ENCODE data around the gene ST6GALNAC1. TPM values are rescaled to one million over a fixed set of nuclear protein-coding genes. Genes with fewer than 3 reads are reported as not detected.

ST6GALNAC1 gene
- total and polyA plus RNA-seq, 2 donors (not counting 3 experiments of a cell fraction or from before 2014, with no cell fraction given), result 0.19 to 0.55 TPM

- intact Hi-C loops (cut with micrococcal nuclease), result no loop called here
- FAIRE-seq, result no peak
- H3K4me1 ChIP-seq (ENCODE audit: control insufficient read depth, extremely low read depth, insufficient read depth, low read length), result peaks cover 10% of the 10 kb centered on the region
- no peak overlapping the region for H3K4me3 ChIP-seq (replicated peaks in 1 of 3; ENCODE audit: insufficient read depth in 1 of 3, low read depth in 1 of 3, low read length in 3 of 3)
- H3K9me1 ChIP-seq (replicated peaks; ENCODE audit: control insufficient read depth, extremely low read depth, insufficient read depth, low read length), result no peaks in the 10 kb centered on the region
- H3K36me3 ChIP-seq (ENCODE audit: control insufficient read depth in 2 of 2, extremely low read depth in 1 of 2, insufficient read depth in 2 of 2, low read length in 2 of 2), result peaks cover 0 to 7% of the 10 kb centered on the region in 2 experiments
- POLR2A ChIA-PET, result no interaction called here
- BruUV-seq (replicated peaks), result no TSS peak
- no peak for DNase-seq (ENCODE audit: low read depth, low spot score)
- CTCF ChIA-PET, result interaction anchor here (0.9 kb wide), 2 partner anchors 27 kb away, joined by 3 to 4 read pairs; no protein-coding TSS in a partner anchor
- H3K27me3 ChIP-seq (ENCODE audit: control insufficient read depth in 2 of 2, insufficient read depth in 2 of 2, low read length in 2 of 2), result no peaks in the 10 kb centered on the region
- H3K79me2 ChIP-seq (ENCODE audit: control insufficient read depth, insufficient read depth, low read length), result no peaks in the 10 kb centered on the region
- no peak overlapping the region for H2AFZ ChIP-seq (ENCODE audit: low read depth, low read length)
- no peak for TF ChIP-seq GATA2 (IDR thresholded peaks at IDR 0.05; ENCODE audit: insufficient read depth, insufficient read length, low read depth, low read length)
- TF ChIP-seq JUN (IDR thresholded peaks at IDR 0.05; ENCODE audit: borderline replicate concordance, insufficient read depth, insufficient read length, low read depth), result no peak
- no peak for TF ChIP-seq POLR2AphosphoS5 (IDR thresholded peaks at IDR 0.05; ENCODE audit: insufficient read depth, low read depth, low read length)
- no peak for TF ChIP-seq FOS (IDR thresholded peaks at IDR 0.05; ENCODE audit: borderline replicate concordance, insufficient read depth, low read length)
- no peak overlapping the region for H3K27ac ChIP-seq (ENCODE audit: insufficient read depth, low read depth, low read length)
- no peak overlapping the region for H3K4me2 ChIP-seq (ENCODE audit: insufficient read depth, low read length)
- dilution Hi-C loops (cut with MboI; ENCODE audit: extremely low pct_ligation_motif_present, low sequenced_read_pairs), result no loop called here
- H3K9me3 ChIP-seq (replicated peaks; ENCODE audit: control insufficient read depth, insufficient read depth, low read length), result no peaks in the 10 kb centered on the region
- H3K9ac ChIP-seq (replicated peaks; ENCODE audit: extremely low read depth, insufficient read depth, low read length), result no peak overlapping the region
- H4K20me1 ChIP-seq (replicated peaks; ENCODE audit: control insufficient read depth, extremely low read depth, insufficient read depth, low read length), result no peaks in the 10 kb centered on the region
Measured at GRCh38 chr17:76683921-76684745, 40.6 kb upstream of the ST6GALNAC1 start.

- TF ChIP-seq POLR2A (IDR thresholded peaks at IDR 0.05; ENCODE audit: low read depth, low read length), result no peak
- TF ChIP-seq JUN (IDR thresholded peaks at IDR 0.05; ENCODE audit: borderline replicate concordance, insufficient read depth, insufficient read length, low read depth), result no peak
- no peak for TF ChIP-seq POLR2AphosphoS5 (IDR thresholded peaks at IDR 0.05; ENCODE audit: insufficient read depth, low read depth, low read length)
- TF ChIP-seq MYC (IDR thresholded peaks at IDR 0.05; ENCODE audit: low read depth, low read length), result no peak
- TF ChIP-seq EZH2 (IDR thresholded peaks at IDR 0.05; ENCODE audit: borderline replicate concordance, low read depth, low read length, severe bottlenecking), result no peak
- TF ChIP-seq CTCF (IDR thresholded peaks at IDR 0.05; ENCODE audit: extremely low read depth in 1 of 2, insufficient read depth in 1 of 2, low read depth in 1 of 2, low read length in 2 of 2), result peak; percentile 9 to 18
- no peak for TF ChIP-seq GATA2 (IDR thresholded peaks at IDR 0.05; ENCODE audit: insufficient read depth, insufficient read length, low read depth, low read length)
- no peak for TF ChIP-seq FOS (IDR thresholded peaks at IDR 0.05; ENCODE audit: borderline replicate concordance, insufficient read depth, low read length)
- no TSS peak for BruUV-seq (replicated peaks)
- Histone ChIP-seq H3K9me1 (replicated peaks; ENCODE audit: control insufficient read depth, extremely low read depth, insufficient read depth, low read length) (no peaks in the 10 kb centered on the region), H3K79me2 (ENCODE audit: control insufficient read depth, insufficient read depth, low read length) (no peaks in the 10 kb centered on the region), H3K36me3 (ENCODE audit: control insufficient read depth in 2 of 2, extremely low read depth in 1 of 2, insufficient read depth in 2 of 2, low read length in 2 of 2) (peaks cover 0 to 7% of the 10 kb centered on the region in 2 experiments), H4K20me1 (replicated peaks; ENCODE audit: control insufficient read depth, extremely low read depth, insufficient read depth, low read length) (no peaks in the 10 kb centered on the region), H3K9me3 (replicated peaks; ENCODE audit: control insufficient read depth, insufficient read depth, low read length) (no peaks in the 10 kb centered on the region), H3K27me3 (ENCODE audit: control insufficient read depth in 2 of 2, insufficient read depth in 2 of 2, low read length in 2 of 2) (no peaks in the 10 kb centered on the region), H3K4me3 (replicated peaks in 1 of 3; ENCODE audit: insufficient read depth in 1 of 3, low read depth in 1 of 3, low read length in 3 of 3) (no peak overlapping the region), H3K4me2 (ENCODE audit: insufficient read depth, low read length) (no peak overlapping the region), H3K4me1 (ENCODE audit: control insufficient read depth, extremely low read depth, insufficient read depth, low read length) (peaks cover under 1% of the 10 kb centered on the region), H3K27ac (ENCODE audit: insufficient read depth, low read depth, low read length) (no peak overlapping the region), H2AFZ (ENCODE audit: low read depth, low read length) (no peak overlapping the region), H3K9ac (replicated peaks; ENCODE audit: extremely low read depth, insufficient read depth, low read length) (no peak overlapping the region)
- FAIRE-seq, result no peak
- dilution Hi-C loops (cut with MboI; ENCODE audit: extremely low pct_ligation_motif_present, low sequenced_read_pairs), result no loop called here
- ChIA-PET CTCF (interaction anchor here (0.9 to 2.6 kb wide), 4 partner anchors 12 to 34 kb away, joined by 4 to 30 read pairs (median 22); no protein-coding TSS in a partner anchor), POLR2A (no interaction called here)
- DNase-seq (ENCODE audit: low read depth, low spot score), result no peak
- intact Hi-C loops (cut with micrococcal nuclease), result no loop called here
Measured at GRCh38 chr17:76683011-76683755, 39.6 kb upstream of the ST6GALNAC1 start.

Measured in endothelial cell of umbilical vein (primary cell).